ENCODE results near the gene LRRC4B. TPM values are rescaled to one million over a fixed set of nuclear protein-coding genes. Genes with fewer than 3 reads are reported as not detected.

The LRRC4B gene
- total and polyA plus RNA-seq, 2 of the 4 experiments (the other 2 are of a cell fraction), result 0.03 TPM; not detected in 1

GRCh38 chr19:50554212-50554611, 14.0 kb downstream of the LRRC4B start:
- Histone ChIP-seq H2BK20ac (ENCODE audit: low read depth, low read length) (no peak overlapping the region), H3K14ac (replicated peaks; ENCODE audit: low read depth, low read length) (no peak overlapping the region), H3K4me3 (ENCODE audit: insufficient read depth, low read depth, low read length) (no peak overlapping the region), H3K9me3 (ENCODE audit: control insufficient read depth, insufficient read depth, low read length) (no peaks in the 10 kb centered on the region), H3K4ac (ENCODE audit: low read depth, low read length) (no peak overlapping the region), H4K5ac (ENCODE audit: low read depth, low read length) (no peak overlapping the region), H2BK5ac (ENCODE audit: low read depth, low read length, poor library complexity, severe bottlenecking) (no peak overlapping the region), H4K91ac (ENCODE audit: insufficient read depth, low read depth, low read length) (no peak overlapping the region), H2AK5ac (ENCODE audit: low read depth, low read length) (no peak overlapping the region), H3K18ac (ENCODE audit: low read depth, low read length) (no peak overlapping the region), H3K4me1 (ENCODE audit: control insufficient read depth, insufficient read depth, low read length) (no peaks in the 10 kb centered on the region; the same call in 1 of the 2 replicates), H4K8ac (ENCODE audit: low read depth in 2 of 2, low read length in 2 of 2) (no peak overlapping the region), H3K79me1 (ENCODE audit: low read depth in 1 of 2, low read length in 2 of 2) (no peaks in the 10 kb centered on the region), H2BK15ac (ENCODE audit: low read depth, low read length) (no peak overlapping the region), H2AFZ (replicated peaks; ENCODE audit: low read length, poor library complexity) (no peak overlapping the region), H3K4me2 (ENCODE audit: low read depth, low read length) (no peak overlapping the region), H3K56ac (ENCODE audit: extremely low read depth, insufficient read depth, low read length) (no peak overlapping the region), H3K23ac (ENCODE audit: low read depth, low read length) (no peak overlapping the region), H3K27ac (ENCODE audit: insufficient read depth, low read length) (no peak overlapping the region), H3K9ac (ENCODE audit: low read depth, low read length) (no peak overlapping the region), H2BK120ac (ENCODE audit: low read depth, low read length) (no peak overlapping the region), H2AK9ac (replicated peaks; ENCODE audit: low read depth, low read length, poor library complexity) (no peak overlapping the region), H3K36me3 (ENCODE audit: control insufficient read depth, insufficient read depth, low read length) (no peaks in the 10 kb centered on the region), H3K27me3 (ENCODE audit: control insufficient read depth, insufficient read depth, low read length) (peaks cover 37% of the 10 kb centered on the region), H3K9me1 (ENCODE audit: insufficient read depth, low read length) (no peaks in the 10 kb centered on the region; the same call in 1 of the 2 replicates), H4K20me1 (ENCODE audit: insufficient read depth, low read length) (no peaks in the 10 kb centered on the region)
- no TSS peak for BruUV-seq (replicated peaks)
- CTCF ChIA-PET, result no interaction called here
- 87% methylated on average over 8 of the region's 10 CpGs; no CpG with 5 or more reads in 1 of the 2 experiments for WGBS, 2 experiments (ENCODE audit: extremely low coverage in 2 of 2, insufficient read length in 1 of 2)
- DNase-seq (no peak), ATAC-seq (ENCODE audit: low read depth) (no peak)
- POLR2A ChIA-PET (ENCODE audit: unreplicated experiment), result no interaction called here
- in situ Hi-C loops (cut with MboI; ENCODE audit: low sequenced_read_pairs) (no loop called here), intact Hi-C loops (cut with micrococcal nuclease) (no loop called here), dilution Hi-C loops (cut with HindIII; ENCODE audit: low sequenced_read_pairs, unreplicated experiment) (no loop called here)
- no peak for TF ChIP-seq USF2 (IDR thresholded peaks at IDR 0.05; ENCODE audit: low read depth, low read length)
- no peak for TF ChIP-seq NFE2L2 (IDR thresholded peaks at IDR 0.05; ENCODE audit: low read depth, low read length)
- no peak for TF ChIP-seq FOS (IDR thresholded peaks at IDR 0.05; ENCODE audit: low read depth, low read length)
- no peak for TF ChIP-seq BHLHE40 (IDR thresholded peaks at IDR 0.05; ENCODE audit: low read depth, low read length)
- TF ChIP-seq RCOR1 (IDR thresholded peaks at IDR 0.05; ENCODE audit: insufficient replicate concordance, low read length), result no peak
- no peak for TF ChIP-seq CEBPB (IDR thresholded peaks at IDR 0.05; ENCODE audit: low read depth, low read length)
- TF ChIP-seq RAD21 (IDR thresholded peaks at IDR 0.05; ENCODE audit: low read length), result no peak
- TF ChIP-seq MXI1 (IDR thresholded peaks at IDR 0.05; ENCODE audit: borderline replicate concordance, low read depth, low read length), result no peak
- no peak for TF ChIP-seq CHD1 (IDR thresholded peaks at IDR 0.05; ENCODE audit: low read depth, low read length)
- TF ChIP-seq ELK1 (IDR thresholded peaks at IDR 0.05; ENCODE audit: borderline replicate concordance, low read depth, low read length), result no peak
- TF ChIP-seq MAFK (IDR thresholded peaks at IDR 0.05; ENCODE audit: low read depth, low read length), result no peak

All from IMR-90 (cell line).